Dedifferentiated amniotic fluid mesenchymal stem cell (primary cell): Measurements from ENCODE around the gene CNNM4.

ENCODE experiments used
- DNase-seq: peaks from one replicate; pipeline ENCODE4 v3.0.0-alpha.2; 2016; ENCODE audit errors: extremely low spot score

Gene CNNM4

DNA sequence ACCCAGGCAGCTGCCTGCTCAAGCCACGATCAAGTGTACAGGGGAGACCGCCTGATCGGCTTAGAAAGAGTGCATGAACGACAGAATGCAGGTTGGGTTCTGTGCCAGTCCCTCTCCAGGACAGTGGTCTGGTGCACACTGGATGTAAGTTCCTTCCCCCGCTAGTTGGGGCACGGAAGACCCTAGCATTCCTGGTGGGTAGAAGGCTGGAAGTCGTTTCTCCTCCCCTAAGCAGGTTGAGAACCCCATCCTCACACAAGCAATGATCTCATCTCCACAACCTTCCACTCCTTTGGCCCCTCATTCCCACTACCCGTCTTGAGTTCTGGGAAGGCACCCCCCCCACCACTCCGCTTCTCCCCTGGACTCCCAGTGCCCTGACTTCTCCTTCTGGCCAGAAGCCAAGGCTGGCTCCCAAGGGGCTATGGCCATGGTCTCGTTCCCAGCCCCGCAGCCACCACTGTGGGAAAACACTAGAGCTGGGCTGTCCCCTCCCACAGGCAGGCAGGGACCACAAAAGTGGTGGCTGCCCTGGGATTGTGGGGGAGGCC, 98.5 kb downstream of the CNNM4 start:
- no peak for DNase-seq

DNA sequence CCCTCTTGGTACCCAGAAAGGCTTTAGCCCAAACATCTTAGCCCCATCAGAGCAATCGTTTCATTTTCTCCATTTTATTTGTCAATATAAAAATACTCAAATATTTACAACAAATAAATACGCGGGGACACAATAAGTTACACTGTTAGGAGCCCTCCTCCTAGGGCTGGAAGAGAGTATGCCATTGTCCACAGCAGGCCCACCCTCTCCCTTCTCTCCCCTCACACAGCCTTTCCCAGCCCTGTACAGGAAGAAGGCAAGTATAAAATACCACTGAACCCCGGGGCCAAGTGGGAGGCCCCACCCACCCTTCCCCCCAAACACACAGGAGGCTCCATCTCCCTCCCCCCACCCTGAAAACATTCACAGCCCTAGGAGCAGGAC, 99.0 kb downstream of the CNNM4 start:
- no peak for DNase-seq

DNA sequence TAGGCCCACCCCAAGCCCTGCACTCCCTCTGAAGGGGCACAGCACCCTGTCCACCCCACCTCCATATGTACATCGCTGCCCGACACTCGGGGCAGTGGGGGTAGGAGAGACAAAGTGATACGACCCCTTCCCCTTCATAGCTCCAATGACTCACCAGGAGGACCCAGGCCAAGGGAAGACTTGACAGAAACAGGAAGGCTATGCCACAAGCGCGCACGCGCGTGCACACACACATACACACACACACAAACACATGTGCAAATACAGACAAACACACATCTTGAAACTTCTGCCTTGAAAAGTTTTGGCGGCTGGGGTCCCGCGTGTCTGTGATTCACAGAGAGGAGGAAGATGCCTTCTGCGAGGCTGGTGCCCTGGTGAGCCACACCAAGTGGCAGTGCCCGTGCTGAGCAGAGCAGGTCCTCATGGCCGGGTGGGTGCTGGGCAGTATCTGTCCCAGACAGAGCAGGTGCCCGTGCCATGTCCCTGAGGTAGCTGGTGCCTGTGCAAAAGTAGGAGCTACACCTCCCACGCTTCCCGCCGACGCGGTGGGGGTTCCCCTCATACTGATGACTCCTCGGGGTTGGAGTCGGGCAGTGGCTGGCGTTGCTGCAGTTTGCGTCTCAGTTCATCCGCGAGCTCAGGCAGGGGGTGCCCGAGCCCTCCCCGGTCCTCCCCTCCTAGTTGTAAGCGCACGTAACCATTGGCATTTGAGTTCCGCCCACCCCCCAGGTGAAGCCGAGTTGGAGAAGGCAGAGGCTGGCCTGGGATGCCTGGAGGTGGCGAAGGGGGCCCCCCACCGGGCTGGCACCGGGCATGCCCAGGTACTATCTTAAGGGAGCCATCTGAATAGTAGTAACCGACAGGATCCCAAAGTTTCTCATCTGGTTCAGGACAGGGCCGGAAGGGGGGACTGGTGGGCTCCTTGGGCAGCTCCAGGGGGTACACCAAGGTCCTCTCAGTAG, 99.6 kb downstream of the CNNM4 start:
- no peak for DNase-seq

DNA sequence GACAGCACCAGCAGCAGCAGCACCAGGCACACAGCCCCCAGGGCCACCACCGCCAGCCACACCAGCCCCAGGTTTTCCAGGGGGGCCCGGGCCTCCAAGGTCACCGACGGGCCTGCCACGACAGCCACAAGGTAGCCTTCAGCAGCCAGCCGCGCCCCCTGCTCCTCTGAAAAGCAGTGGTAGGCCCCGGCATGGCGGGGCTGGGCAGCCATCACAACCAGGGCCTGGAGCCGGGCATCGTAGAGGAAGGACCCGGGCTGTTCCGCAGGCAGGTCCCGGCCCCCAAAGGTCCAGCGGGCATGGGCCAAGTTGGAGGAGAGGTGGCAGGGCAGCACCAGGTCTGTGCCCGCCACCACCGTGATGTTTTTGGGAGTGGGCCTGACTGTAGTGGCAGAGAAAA, 100.4 kb downstream of the CNNM4 start:
- no peak for DNase-seq
